AG10803 (cell line): Measurements from ENCODE around the gene FN1.

ENCODE experiments used
- DNase-seq: peaks from one replicate; pipeline ENCODE4 v3.0.0; 2010; ENCODE audit warnings: low read depth
- H3K4me3 ChIP-seq: 2 replicates; pipeline ENCODE4 v1.5.1; 2011; ENCODE audit warnings: mild to moderate bottlenecking, low read length, control low read depth
- TF ChIP-seq, protein P1 (sequence below): conservative IDR thresholded peaks from 2 replicates; pipeline ENCODE4 v1.5.1; 2011; ENCODE audit warnings: mild to moderate bottlenecking, low read length, control low read depth, inconsistent platforms

FN1 gene

DNA sequence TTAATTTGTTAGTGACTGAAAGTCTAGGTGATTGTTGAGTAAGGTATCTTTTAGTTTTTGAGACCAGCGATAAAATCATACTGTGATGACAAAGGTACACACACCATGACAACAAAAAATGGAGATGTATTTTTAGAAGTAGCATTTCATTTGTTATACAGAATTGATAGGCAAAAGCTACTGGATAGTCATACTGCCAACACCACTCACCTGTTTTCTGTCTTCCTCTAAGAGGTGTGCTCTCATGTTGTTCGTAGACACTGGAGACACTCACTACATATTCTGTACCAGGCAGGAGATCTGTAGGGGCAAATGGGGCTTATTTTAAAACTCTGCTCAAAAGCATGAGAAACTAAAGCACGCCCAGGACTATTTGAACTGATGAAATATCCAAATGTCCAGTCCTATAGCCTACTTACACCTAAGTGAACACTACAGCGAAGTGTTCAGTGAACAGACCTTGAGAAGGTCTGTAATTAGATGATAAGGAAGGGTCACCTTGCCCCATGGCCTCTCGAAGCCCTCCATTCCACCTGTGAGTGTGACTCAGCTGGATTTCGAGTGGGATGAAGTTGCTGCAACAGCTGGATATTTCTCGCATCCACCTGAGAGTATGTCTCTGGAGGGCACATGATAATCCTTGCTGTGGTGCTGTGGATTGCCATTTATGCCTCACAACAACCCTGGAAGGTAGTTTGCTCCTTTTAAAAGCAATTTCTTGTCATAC, 47.7 kb downstream of the FN1 start:
- TF ChIP-seq, protein P1, sequence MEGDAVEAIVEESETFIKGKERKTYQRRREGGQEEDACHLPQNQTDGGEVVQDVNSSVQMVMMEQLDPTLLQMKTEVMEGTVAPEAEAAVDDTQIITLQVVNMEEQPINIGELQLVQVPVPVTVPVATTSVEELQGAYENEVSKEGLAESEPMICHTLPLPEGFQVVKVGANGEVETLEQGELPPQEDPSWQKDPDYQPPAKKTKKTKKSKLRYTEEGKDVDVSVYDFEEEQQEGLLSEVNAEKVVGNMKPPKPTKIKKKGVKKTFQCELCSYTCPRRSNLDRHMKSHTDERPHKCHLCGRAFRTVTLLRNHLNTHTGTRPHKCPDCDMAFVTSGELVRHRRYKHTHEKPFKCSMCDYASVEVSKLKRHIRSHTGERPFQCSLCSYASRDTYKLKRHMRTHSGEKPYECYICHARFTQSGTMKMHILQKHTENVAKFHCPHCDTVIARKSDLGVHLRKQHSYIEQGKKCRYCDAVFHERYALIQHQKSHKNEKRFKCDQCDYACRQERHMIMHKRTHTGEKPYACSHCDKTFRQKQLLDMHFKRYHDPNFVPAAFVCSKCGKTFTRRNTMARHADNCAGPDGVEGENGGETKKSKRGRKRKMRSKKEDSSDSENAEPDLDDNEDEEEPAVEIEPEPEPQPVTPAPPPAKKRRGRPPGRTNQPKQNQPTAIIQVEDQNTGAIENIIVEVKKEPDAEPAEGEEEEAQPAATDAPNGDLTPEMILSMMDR = no peak
- no peak overlapping the region for H3K4me3 ChIP-seq
- no peak for DNase-seq

DNA sequence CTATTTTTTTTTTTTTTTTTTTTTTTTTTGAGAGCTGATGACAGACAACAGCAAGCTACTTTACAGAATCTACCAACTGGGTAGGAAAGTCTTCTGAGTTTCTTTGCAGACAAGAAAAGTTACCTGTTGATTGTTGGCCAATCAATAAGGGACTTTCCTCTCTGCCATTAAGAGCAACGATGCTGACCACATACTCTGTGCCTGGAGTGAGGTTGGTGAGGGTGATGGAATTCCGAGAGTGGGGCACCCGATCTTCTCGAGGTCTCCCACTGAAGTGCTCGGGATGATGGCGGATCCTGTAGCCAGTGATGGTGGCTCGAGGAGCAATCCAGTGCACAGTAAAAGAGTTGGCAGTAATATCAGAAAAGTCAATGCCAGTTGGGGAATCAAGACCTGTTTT, 49.3 kb downstream of the FN1 start:
- H3K4me3 ChIP-seq = no peak overlapping the region
- TF ChIP-seq, protein P1 = no peak
- DNase-seq = no peak

- no peak overlapping the region for H3K4me3 ChIP-seq
- no peak for DNase-seq
- TF ChIP-seq, protein P1 = no peak
Observed at GRCh38 chr2:215384710-215385109, 51.2 kb downstream of the FN1 start.

- no peak for DNase-seq
- TF ChIP-seq, protein P1 = no peak
- no peak overlapping the region for H3K4me3 ChIP-seq
Observed at GRCh38 chr2:215383652-215384279, 52.1 kb downstream of the FN1 start.

- H3K4me3 ChIP-seq = no peak overlapping the region
- TF ChIP-seq, protein P1 = no peak
- DNase-seq = no peak
Observed at GRCh38 chr2:215382480-215382879, 53.4 kb downstream of the FN1 start.

- no peak for DNase-seq
- no peak overlapping the region for H3K4me3 ChIP-seq
- TF ChIP-seq, protein P1 = no peak
Observed at GRCh38 chr2:215382011-215382410, 53.9 kb downstream of the FN1 start.

DNA sequence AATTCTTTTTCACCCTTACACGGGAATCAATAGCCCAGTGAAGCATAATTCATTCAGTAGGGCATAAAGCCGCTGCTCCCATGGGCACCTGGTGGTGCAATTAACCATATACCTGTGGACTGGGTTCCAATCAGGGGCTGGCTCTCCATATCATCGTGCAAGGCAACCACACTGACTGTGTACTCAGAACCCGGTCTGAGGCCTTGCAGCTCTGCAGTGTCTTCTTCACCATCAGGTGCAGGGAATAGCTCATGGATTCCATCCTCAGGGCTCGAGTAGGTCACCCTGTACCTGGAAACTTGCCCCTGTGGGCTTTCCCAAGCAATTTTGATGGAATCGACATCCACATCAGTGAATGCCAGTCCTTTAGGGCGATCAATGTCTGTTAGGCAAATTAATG, 55.2 kb downstream of the FN1 start:
- DNase-seq = no peak
- no peak overlapping the region for H3K4me3 ChIP-seq
- TF ChIP-seq, protein P1 = no peak
